ENCODE measurements around the gene PKMYT1. TPM values are rescaled to one million over a fixed set of nuclear protein-coding genes. Genes with fewer than 3 reads are reported as not detected.
A peak's percentile ranks its signal among the peaks of the same experiment; 100 is the strongest.

Gene PKMYT1
- polyA plus RNA-seq, 2 of the 4 experiments (the other 2 are of a cell fraction) = 10.5 to 50.5 TPM

GRCh38 chr16:3012828-3013420, 32.7 kb upstream of the PKMYT1 start, which contains the start of gene CLDN9:
Gene CLDN9, plus strand, starts transcription at chr16:3012923. Its CDS starts 440 bp downstream, at chr16:3013363.
- CTCF ChIA-PET = interaction anchor here (13.6 to 14.8 kb wide), 2 partner anchors 8 to 17 kb away, joined by 112 to 214 read pairs; partner anchors contain the start of genes CLDN6, HCFC1R1, THOC6 and TNFRSF12A
- Histone ChIP-seq H3K4me3 (no peak within 1 kb of the TSS), H3K4me2 (peak within 1 kb of the TSS; percentile 36; the same call in 2 of the 3 replicates), H3K9me3 (no peaks in the 10 kb centered on the region), H3K4me1 (peaks cover 15% of the 10 kb centered on the region), H3K27ac (peak within 1 kb of the TSS in 1 of 2 experiments; percentile 58; a peak in 3 of 6 replicates)
- ATAC-seq (peak; percentile 22 to 51; a peak in 5 of 6 replicates), DNase-seq (ENCODE audit: low read depth in 1 of 2, low spot score in 1 of 2) (no peak), FAIRE-seq (no peak)
- WGBS (ENCODE audit: missing lambda C conversion rate) = 73% methylated on average over 17 of the region's 27 CpGs
- no peak for TF ChIP-seq FOSL2 (IDR thresholded peaks at IDR 0.05)
- TF ChIP-seq FOSL2 (CRISPR knock-in tag; IDR thresholded peaks at IDR 0.05) = no peak
- TF ChIP-seq RCOR1 (IDR thresholded peaks at IDR 0.05; ENCODE audit: low read depth, low read length) = no peak
- no peak for TF ChIP-seq HOXB5 (CRISPR knock-in tag; IDR thresholded peaks at IDR 0.05)
- no peak for TF ChIP-seq SREBF2 (IDR thresholded peaks at IDR 0.05)
- TF ChIP-seq SMC3 (IDR thresholded peaks at IDR 0.05) = no peak
- no peak for TF ChIP-seq FOSB (CRISPR knock-in tag; IDR thresholded peaks at IDR 0.05)
- TF ChIP-seq, protein P1, sequence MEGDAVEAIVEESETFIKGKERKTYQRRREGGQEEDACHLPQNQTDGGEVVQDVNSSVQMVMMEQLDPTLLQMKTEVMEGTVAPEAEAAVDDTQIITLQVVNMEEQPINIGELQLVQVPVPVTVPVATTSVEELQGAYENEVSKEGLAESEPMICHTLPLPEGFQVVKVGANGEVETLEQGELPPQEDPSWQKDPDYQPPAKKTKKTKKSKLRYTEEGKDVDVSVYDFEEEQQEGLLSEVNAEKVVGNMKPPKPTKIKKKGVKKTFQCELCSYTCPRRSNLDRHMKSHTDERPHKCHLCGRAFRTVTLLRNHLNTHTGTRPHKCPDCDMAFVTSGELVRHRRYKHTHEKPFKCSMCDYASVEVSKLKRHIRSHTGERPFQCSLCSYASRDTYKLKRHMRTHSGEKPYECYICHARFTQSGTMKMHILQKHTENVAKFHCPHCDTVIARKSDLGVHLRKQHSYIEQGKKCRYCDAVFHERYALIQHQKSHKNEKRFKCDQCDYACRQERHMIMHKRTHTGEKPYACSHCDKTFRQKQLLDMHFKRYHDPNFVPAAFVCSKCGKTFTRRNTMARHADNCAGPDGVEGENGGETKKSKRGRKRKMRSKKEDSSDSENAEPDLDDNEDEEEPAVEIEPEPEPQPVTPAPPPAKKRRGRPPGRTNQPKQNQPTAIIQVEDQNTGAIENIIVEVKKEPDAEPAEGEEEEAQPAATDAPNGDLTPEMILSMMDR (IDR thresholded peaks at IDR 0.05) = no peak
- no peak for TF ChIP-seq GATA3 (IDR thresholded peaks at IDR 0.05; ENCODE audit: borderline replicate concordance)
- no peak for TF ChIP-seq HOXB13 (CRISPR knock-in tag; IDR thresholded peaks at IDR 0.05; ENCODE audit: low read depth)
- no peak for TF ChIP-seq RAD21 (conservative IDR thresholded peaks at IDR 0.05 in 1 of 2, IDR thresholded peaks at IDR 0.05 in 1 of 2)
- no peak for TF ChIP-seq ATOH8 (CRISPR knock-in tag; IDR thresholded peaks at IDR 0.05; ENCODE audit: low read depth)
- TF ChIP-seq ESRRA (IDR thresholded peaks at IDR 0.05; ENCODE audit: borderline replicate concordance, low read length) = no peak
- no peak for TF ChIP-seq TP53 (CRISPR knock-in tag; IDR thresholded peaks at IDR 0.05)
- TF ChIP-seq TFCP2L1 (CRISPR knock-in tag; IDR thresholded peaks at IDR 0.05) = no peak
- TF ChIP-seq RNF2 (IDR thresholded peaks at IDR 0.05; ENCODE audit: borderline replicate concordance, low read depth) = no peak
- no peak for TF ChIP-seq POLR2AphosphoS2 (conservative IDR thresholded peaks at IDR 0.05; ENCODE audit: low read length)
- no peak for TF ChIP-seq JUN (IDR thresholded peaks at IDR 0.05)
- no peak for TF ChIP-seq CHD2 (IDR thresholded peaks at IDR 0.05; ENCODE audit: low read length, partially characterized antibody)
- no peak for TF ChIP-seq HES2 (IDR thresholded peaks at IDR 0.05)
- no peak for TF ChIP-seq ELK1 (IDR thresholded peaks at IDR 0.05; ENCODE audit: low read depth, low read length)
- POLR2A ChIA-PET = interaction anchor here (3.7 kb wide), 1 partner anchor 8 kb away, joined by 31 read pairs; the partner anchor contains the start of gene TNFRSF12A

GRCh38 chr16:3012246-3012645, 32.0 kb upstream of the PKMYT1 start:
- WGBS (ENCODE audit: missing lambda C conversion rate) = 88% methylated on average over 17 of the region's 19 CpGs
- FAIRE-seq (no peak), ATAC-seq (no peak), DNase-seq (ENCODE audit: low read depth in 1 of 2, low spot score in 1 of 2) (no peak)
- no peak overlapping the region for H3K4me3 ChIP-seq
- POLR2A ChIA-PET = interaction anchor here (3.7 kb wide), 1 partner anchor 9 kb away, joined by 31 read pairs; the partner anchor contains the start of gene TNFRSF12A
- peaks cover 15% of the 10 kb centered on the region for H3K4me1 ChIP-seq
- no peak overlapping the region for H3K4me2 ChIP-seq
- H3K9me3 ChIP-seq = no peaks in the 10 kb centered on the region
- no peak overlapping the region; a peak in 1 of 6 replicates for H3K27ac ChIP-seq
- TF ChIP-seq REST (IDR thresholded peaks at IDR 0.05) (no peak), HOXB5 (CRISPR knock-in tag; IDR thresholded peaks at IDR 0.05) (no peak), TFCP2L1 (CRISPR knock-in tag; IDR thresholded peaks at IDR 0.05) (no peak), GATA3 (IDR thresholded peaks at IDR 0.05; ENCODE audit: borderline replicate concordance) (no peak), RARB (CRISPR knock-in tag; IDR thresholded peaks at IDR 0.05) (no peak), EHMT2 (IDR thresholded peaks at IDR 0.05; ENCODE audit: low read depth) (no peak), SREBF2 (IDR thresholded peaks at IDR 0.05) (no peak), HDAC2 (IDR thresholded peaks at IDR 0.05) (no peak), CBX8 (IDR thresholded peaks at IDR 0.05) (no peak), CHD4 (IDR thresholded peaks at IDR 0.05; ENCODE audit: borderline replicate concordance) (no peak)
- TF ChIP-seq, protein P2, sequence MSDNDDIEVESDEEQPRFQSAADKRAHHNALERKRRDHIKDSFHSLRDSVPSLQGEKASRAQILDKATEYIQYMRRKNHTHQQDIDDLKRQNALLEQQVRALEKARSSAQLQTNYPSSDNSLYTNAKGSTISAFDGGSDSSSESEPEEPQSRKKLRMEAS (IDR thresholded peaks at IDR 0.05) = no peak
- CTCF ChIA-PET = interaction anchor here (0.9 to 14.8 kb wide), 3 partner anchors 8 to 17 kb away, joined by 4 to 214 read pairs (median 112); partner anchors contain the start of genes CLDN6, HCFC1R1, THOC6 and TNFRSF12A

All from A549 (cell line).